NCI-H345 treated with DMSO at 0.1 percent for 48 hours (cell line): ENCODE results near the gene C1orf74.

Experiments used
- DNase-seq: peaks from one replicate; lab custom pipeline; 2025; ENCODE audit not compliant: unreplicated experiment; lab: John Stamatoyannopoulos, UW

C1orf74 gene

DNA sequence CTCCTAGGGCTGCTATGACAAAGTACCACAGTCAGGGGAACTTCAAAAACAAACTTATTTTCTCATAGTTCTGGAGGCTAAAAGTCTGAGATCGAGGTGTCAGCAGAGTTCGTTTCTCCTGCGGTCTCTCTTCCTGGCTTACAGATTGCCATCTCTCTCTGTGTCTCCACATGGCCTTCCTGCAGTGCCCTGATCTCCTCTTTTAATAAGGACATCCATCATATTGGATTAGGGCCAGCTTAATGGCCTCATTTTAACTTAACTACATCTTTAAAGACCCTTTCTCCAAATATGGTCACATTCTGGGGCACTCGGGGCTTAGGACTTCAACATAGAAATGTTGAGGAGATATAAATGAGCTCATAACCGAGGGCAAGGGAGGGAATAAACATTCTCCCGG, 12.2 kb downstream of the C1orf74 start:
- DNase-seq, result no peak

DNA sequence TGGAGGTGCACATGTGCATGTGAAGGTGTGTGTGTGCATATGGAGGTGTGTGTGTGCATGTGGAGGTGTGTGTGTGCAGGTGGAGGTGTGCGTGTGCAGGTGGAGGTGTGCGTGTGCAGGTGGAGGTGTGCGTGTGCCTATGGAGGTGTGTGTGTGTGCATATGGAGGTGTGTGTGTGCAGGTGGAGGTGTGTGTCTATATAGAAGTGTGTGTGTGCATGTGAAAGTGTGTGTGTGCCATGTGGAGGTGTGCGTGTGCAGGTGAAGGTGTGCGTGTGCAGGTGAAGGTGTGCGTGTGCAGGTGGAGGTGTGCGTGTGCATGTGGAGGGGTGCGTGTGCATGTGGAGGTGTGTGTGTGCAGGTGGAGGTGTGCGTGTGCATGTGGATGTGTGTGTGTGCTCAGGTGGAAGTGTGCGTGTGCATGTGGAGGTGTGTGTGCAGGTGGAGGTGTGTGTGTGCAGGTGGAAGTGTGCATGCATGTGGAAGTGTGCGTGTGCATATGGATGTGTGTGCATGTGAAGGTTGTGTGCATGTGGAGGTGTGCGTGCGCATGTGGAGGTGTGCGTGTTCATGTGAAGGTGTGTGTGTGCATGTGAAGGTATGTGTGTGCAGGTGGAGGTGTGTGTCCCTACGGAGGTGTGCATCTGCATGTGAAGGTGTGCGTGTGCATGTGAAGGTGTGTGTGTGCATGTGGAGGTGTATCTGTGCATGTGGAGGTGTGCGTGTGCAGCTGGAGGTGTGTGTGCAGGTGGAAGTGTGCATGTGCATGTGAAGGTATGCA, 13.5 kb downstream of the C1orf74 start:
- no peak for DNase-seq

DNA sequence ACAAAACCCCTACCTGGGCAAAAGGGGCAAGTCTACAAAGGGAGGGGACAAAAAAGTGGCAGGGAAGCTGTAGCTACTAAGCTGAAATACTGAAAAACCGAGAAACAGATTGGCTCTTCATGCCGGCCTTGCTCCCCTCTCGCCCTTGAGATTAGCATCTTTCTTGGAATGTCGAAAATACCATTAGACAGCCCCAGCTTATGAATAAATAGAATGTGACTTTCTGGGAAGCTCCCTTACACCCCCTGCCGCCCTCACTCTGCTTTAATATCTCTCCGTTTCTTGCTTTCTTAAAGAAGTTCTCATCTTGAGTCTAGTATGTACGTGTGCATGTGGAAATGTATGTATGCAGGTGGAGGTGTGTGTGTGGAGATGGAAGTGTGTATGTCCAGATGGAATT, 14.4 kb downstream of the C1orf74 start:
- no peak for DNase-seq

DNA sequence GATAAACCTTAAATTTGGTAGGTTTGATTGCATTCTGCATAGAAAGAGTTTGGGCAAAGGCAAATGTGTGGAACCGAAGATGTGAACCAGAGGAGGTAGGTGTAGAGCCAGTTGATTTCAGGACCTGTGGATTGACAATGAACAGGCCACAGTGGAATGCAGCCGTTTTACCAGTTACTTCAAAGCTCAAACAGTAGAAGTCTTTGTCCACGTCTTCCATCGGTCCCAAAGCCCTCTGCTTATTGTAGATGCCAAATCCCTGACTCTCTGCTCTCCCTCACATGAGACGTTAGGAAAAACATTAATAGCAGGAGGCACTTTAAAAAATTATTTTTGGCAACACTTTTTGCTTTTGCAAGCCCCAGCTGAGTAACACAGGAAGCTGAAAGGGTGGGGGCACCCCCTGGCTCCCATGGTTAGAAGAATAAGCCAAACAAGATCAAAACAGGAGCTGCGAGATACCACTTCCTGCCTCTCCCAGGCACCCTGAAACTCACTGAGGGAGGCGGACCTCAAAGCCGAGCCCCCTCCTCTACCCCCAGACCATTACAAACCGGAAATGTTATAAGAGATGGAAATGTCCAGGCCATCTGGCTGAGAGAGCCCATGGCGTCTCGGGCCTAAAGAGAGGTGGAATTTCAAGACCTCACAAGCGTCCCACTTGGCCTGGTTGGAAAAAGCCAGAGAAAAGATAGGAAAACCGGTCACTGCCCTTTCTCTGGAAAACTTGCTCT, 15.0 kb downstream of the C1orf74 start:
- no peak for DNase-seq

DNA sequence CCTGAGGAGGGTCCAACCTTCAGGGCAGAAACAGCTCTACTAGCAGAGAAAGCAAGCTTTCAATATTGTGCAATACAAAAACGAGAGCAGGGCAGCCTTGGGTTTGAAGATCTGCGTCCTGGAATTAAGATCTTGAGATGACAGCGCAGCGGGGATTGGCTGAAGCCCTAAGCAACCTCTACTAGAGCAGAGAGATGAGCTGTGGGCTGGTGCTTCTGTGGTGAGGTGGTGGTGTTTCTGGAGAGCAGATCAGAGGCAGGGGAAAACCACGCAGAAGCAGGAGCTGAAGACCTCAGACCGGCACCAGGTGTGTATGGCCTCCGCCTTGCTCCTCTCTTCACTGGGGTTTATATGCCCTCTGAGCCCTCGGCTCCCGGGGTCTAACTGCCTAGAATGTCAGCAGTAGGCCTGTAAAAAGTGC, 16.0 kb downstream of the C1orf74 start:
- no peak for DNase-seq

DNA sequence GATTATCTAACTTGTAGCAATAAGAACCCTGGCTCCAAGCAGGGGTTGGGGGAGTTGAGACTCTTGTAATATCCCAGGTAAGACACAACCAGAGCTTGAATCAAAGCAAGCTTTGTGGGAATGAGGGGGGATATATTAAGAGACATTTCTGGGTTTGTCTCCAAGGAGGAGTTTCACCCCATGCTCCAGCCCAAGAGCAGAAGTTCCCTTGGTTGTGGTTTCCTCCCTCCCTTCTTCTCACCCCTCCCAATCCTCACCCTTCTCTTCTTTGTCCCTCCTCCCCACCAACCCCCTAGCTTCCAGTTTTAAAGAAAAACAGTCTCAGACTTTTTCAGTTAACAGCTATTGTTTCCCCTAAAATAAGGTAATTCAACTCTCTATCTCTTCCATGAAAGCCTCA, 16.7 kb downstream of the C1orf74 start:
- DNase-seq, result no peak

DNA sequence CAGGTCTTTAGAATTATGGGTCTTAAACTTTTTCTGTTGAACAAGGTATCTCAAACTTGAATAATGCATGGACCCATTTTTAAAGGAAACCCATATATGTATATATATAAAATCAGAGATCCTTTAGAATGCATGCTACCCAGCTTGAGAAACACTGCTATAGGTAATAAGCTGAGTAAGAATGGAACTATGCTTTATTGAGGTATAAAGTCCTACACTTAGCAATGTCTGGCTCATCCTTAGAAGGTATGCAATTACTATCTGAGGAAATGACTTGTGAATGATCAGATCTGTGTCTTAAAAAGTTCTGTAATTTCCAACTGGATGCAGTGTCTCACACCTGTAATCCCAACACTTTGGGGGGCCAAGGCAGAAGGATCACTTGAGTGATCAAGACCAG, 17.3 kb downstream of the C1orf74 start:
- no peak for DNase-seq

DNA sequence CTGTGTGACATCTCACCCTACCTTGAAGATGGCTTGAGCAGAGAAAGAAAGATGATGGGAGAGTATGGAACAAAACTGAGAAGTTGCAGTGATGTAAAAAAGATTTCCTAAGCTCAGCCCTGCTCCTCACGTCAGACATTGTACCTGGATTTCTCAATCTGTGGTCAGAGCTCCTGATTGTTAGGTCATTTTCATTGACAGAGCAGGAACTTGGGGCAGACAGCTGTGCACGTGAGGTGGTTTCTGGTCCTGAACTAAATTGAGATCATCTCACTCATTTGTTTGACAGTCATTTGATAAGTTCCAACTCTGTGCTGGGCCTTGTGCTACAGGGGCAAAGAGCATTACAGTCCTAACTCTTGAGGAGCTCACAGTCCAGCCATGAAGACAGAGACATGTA, 18.3 kb downstream of the C1orf74 start:
- DNase-seq, result no peak

DNA sequence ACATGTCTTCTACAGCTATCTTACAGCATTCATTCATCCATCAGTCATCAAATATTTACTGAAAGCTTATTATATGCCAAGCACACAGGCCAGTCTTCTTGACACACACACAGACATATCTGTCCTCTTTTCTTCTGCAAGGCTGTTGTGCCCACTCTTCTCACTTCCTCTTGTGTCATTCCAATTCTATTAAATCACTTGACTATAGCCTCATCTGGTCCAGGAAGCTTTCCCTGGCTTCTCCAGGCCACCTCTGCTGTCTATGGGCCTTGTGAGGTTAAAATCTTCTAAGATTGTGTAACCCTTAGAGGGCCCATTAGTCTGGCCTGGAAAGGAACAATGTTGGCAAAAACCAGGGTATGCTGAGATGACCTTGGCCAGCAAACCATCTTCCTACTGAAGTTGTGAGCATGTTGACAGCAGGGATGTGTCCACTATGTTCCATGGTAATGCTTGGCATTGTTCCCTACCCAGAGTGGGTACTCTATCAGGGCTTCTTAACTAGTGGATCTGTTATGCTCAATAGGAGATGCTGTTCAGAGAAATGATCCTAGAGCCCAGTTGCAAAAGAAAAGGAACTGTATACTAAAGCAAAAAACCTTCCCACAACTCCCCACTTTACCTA, 23.2 kb downstream of the C1orf74 start:
- no peak for DNase-seq

DNA sequence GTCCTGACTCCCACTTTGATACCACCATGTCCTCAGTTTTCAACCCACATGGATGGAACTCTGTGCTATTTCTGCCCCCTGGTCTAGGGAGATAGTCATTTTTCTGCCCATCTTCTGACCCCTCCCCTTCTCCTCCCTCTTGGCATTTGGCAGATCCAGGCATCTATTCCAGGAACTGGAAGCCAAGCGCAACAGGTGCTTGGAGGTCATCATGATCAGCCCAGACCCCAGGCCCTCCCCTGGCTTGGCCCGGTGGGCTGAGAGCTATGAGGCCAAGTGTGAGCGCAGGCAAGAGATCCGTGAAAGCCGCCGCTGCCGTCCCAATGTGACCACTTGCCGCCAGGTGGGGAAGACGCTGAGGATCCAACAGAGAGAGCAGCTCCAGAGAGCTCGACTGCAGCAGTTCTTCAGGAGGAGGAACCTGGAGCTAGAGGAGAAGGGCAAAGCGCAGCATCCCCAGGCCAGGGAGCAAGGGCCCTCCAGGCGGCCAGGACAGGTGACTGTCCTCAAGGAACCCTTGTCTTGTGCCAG, 24.5 kb downstream of the C1orf74 start:
- no peak for DNase-seq

DNA sequence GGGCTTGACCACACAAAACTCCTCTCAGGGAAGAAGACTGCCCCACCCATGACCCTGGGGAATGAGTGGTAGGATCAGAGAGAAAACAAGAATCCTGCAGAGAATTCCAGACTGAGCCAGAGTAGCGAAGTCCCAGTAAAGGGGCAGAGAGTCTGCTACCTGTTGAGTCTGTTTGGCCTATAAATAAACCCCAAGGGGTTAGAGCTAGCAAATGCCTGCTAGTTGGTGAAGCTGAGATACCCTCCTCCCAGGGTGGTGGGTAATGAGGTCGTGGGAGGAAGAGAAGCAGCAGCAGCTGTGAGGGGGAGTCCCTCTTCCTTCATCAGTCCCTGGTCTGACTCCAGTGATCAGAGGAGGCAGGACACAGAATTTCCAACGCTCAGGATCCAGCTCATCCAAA, 26.0 kb downstream of the C1orf74 start:
- DNase-seq, result no peak

DNA sequence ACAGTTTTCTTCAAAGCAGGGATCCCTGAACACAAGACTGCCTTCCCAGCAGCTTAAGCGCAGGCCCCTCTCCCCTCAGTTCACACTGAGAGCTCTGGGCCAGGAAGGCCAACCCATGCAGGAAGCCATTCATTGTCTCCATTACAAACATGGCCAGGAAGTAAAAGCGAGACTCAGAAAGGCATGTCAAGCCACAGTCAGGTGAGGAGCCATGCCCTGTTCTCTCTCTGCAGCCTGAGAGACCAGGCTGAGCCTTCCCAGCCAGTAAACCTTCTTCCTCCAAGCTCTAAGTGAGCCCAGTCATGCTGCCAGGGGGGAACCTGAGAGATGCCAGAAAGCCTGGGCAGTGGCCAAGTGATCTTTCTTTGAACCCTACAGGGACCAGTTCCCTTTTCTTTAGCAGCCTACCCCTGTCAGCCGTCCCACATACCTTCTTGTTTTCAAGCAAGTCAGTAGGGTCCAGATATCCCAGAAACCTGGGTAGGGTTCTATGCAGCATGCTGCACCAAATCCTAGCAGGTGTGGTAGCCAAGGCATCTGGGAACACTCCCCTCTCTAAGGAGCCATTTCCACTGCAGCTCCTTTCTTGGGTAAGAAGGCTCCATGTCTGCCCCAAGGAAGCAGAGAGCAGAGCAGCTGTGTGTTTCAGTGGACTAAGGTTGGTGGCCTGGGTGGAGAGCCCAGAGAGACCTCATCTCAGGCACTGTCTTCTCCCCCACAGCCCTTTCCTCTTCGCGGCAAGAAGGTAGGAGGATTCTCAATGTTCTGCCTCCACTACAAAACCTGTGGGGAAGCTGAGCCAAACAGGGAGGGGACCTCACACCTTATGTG, 27.5 kb downstream of the C1orf74 start:
- no peak for DNase-seq

DNA sequence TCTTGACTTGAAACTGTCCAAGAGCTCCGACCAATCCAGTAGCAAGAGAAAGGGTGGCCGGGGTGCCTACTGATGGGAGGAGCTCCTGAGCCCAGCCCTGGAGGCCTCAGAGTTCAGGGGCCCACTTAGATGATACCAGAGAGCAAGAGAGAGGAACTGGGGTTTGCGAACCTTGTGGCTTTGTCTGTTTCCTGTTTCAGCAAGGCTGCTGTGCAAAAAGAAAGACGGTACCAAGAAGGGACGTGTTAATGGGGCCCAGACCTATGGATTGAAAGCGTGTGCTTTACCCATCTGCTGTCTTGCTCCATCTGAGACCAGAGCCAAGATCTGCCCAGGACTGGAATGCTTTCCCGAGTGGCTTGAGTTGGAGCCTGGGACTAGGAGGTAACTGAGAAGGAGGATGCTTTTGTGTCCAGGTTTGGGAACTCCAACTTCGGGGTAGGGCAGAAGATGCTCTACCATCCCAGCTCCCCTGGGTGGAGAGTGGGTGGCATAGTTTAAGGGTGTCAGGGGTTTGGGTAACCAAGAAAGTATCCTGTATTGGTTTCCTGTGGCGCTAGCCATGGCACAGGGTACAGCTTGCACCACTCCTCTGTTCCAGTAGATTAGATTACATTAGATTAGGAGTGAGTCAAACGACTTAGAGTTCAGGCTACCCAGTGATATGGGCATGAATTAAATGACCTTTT, 28.3 kb downstream of the C1orf74 start, which contains the start of gene TRAF3IP3:
Gene TRAF3IP3 (plus strand): TSS at position 128 of the 689 bp plus-strand sequence. CDS start 3,987 bp downstream, outside the sequence.
- DNase-seq, result no peak

DNA sequence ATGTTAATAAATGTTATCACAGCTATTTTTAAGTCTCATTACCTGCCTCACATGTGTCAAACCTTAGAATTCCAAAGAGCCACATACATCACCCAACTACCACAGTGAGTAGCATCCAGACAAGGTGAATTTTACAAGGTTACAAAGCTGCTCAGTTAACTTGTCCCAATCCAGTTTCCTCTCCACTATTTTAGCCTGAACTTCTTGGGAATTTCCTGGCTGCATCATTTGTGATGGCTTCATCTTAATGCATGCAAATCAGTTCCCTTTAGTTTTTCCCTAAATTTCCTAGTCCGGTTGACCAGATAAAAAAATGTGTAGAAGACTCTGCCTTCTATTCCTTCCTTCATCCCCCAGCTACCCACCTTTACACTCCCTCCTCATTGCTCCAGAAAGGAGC, 29.1 kb downstream of the C1orf74 start:
- DNase-seq, result no peak

DNA sequence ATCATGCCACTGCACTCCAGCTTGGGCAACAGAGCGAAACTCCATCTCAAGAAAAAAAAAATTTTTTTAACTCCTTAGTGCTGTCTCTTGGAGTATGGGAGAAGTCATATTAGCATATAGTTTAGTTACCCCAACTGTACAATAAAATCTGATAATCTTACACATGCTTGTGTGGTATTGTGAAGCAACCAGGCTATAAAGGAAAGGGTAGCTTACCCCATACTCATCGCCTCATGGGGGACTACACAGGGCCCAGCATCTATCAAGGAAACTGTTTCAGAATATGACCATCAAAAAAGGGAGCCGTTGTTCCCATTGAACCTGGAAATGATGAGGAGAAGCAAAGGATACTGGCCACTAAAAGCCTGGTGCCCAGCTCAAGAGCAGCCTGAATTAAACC, 31.5 kb downstream of the C1orf74 start:
- DNase-seq, result no peak

DNA sequence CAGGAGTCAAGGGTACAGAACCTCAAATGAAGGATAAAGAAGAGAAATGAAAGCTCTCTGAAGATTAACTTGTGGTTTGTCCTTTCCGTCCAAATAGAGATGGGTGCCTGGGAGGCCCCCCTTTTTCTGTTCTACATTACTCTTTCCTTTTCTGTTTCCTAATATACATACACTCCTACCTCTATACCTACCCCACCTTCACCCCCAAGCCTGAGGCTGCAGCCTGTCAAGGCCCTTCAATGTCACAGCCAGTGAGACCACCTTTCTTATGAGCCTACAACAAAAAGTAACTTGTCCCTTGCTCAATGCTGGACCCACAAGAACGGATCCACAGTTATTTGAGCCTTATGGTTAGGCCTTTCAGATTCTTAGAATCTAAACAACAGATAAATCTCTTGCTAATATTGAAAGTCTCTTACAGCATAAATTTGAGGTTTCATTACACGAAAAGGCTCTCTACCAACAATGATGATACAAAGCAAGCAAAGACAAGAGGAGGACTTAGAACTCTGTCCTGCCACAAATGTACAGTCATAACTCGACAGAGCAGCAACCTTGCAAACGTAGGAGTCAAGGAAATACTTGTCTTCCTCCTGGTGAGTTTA, 32.6 kb downstream of the C1orf74 start:
- no peak for DNase-seq

DNA sequence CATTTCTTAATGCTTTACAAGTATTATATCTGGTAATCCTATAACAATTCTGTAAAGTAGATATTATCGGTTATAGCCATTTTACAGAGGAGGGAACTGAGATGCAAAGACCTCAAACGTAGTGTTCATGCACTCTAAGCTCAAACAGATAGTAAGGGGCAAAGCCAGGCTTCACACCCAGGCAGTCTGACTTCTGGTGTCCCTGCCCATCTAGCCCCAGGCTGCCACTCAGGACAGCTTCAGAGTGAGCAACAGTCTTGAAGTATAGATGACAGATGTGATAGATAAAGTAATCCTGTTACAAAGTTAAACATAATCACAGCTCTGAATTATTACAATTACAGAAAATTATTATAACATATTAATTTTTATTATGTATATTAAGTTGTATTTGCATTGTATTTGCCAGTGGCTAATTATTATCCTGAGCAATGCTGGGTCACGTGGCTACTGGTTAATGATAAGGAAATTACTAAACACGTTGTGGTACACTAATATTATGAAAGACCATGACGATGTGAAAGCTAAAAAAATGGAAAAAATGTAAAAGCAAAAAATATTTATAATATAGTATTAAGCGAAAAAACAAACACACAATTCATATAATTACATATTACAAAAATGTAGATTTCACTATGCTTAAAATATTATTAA, 34.6 kb downstream of the C1orf74 start:
- no peak for DNase-seq

DNA sequence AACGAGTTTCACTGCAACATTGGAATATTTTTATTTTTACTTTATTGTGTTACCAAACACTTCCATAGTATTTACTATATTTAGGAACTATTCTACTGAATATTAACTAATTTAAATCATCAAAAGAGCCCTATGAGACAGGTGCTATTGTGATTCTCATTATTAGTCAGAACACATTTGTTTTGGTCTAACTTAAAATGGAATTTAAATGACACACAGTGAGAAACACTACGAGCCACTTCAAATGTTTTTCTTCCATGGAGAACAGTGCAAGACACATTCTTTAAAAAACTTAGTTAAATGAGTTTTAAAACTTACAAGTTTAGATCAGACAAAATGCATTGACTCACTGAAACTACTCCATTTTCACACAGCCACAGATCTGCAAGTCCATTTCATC, 35.2 kb downstream of the C1orf74 start:
- DNase-seq, result no peak

DNA sequence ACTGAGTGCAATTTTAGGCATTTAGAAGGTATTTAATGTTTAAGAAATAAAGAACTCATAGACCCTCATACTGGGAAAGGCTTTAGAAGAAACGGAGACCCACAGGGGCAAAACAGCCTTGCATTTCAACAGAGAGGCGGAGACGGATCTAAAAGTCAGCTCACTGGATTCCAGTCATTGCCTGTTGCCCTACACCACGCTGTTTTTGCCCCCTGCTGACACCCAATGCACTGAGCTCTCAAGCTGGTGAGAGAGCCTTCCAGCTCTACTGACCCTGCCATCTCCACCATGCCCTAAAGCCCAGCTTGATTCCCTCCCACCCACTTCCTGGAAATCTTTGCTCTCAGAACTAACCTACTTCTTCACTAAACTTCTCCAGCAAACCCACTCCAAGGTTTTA, 35.7 kb downstream of the C1orf74 start:
- no peak for DNase-seq
